Activated T-helper 9 cell treated with anti-CD3 and anti-CD28 coated beads, Interleukin-2, amount 50 U/mL, for 16 hours (primary cell): Measurements from ENCODE around the gene DOCK3.
A peak's percentile ranks its signal among the peaks of the same experiment; 100 is the strongest.
"Not testable (repeated sequence)": the region's sequence is repeated elsewhere in the genome, so short reads cannot be mapped to it uniquely, and the experiment has no call there.

Source experiments
- DNase-seq: peaks from one replicate; pipeline ENCODE4 v3.0.0-alpha.2; 2020; ENCODE audit warnings: low read depth

Gene DOCK3

GRCh38 chr3:51386852-51387229 is 712.1 kb downstream of the DOCK3 start:
- DNase-seq, result no peak

GRCh38 chr3:51387281-51387680 is 712.6 kb downstream of the DOCK3 start:
- not testable (repeated sequence) for DNase-seq

GRCh38 chr3:51388286-51389029 is 713.7 kb downstream of the DOCK3 start:
- no peak for DNase-seq

- peak; percentile 45 for DNase-seq
Observed at GRCh38 chr3:51389423-51390183, 714.9 kb downstream of the DOCK3 start.

GRCh38 chr3:51390246-51391074 is 715.7 kb downstream of the DOCK3 start:
- DNase-seq, result no peak

GRCh38 chr3:51391075-51391565 is 716.4 kb downstream of the DOCK3 start, which contains the start of gene RBM15B:
TSS of gene RBM15B (plus strand) at chr3:51391285. CDS start at chr3:51391400, 115 bp downstream.
- peak; percentile 98 for DNase-seq

- DNase-seq, result peak; percentile 38
Observed at GRCh38 chr3:51391566-51392354, 717.0 kb downstream of the DOCK3 start.

GRCh38 chr3:51392355-51393133 is 717.8 kb downstream of the DOCK3 start:
- no peak for DNase-seq

- DNase-seq, result no peak
Observed at GRCh38 chr3:51393134-51393495, 718.4 kb downstream of the DOCK3 start.

GRCh38 chr3:51393564-51393963 is 718.8 kb downstream of the DOCK3 start:
- no peak for DNase-seq

- no peak for DNase-seq
Observed at GRCh38 chr3:51394541-51394940, 719.8 kb downstream of the DOCK3 start.

GRCh38 chr3:51395493-51396213 is 720.9 kb downstream of the DOCK3 start:
- DNase-seq, result no peak

GRCh38 chr3:51396401-51396800 is 721.7 kb downstream of the DOCK3 start:
- no peak for DNase-seq

GRCh38 chr3:51397392-51397791 is 722.7 kb downstream of the DOCK3 start:
- no peak for DNase-seq

- no peak for DNase-seq
Observed at GRCh38 chr3:51398595-51399310, 724.0 kb downstream of the DOCK3 start.

GRCh38 chr3:51400166-51400565 is 725.4 kb downstream of the DOCK3 start:
- DNase-seq, result no peak

- no peak for DNase-seq
Observed at GRCh38 chr3:51401735-51402134, 727.0 kb downstream of the DOCK3 start.

- no peak for DNase-seq
Observed at GRCh38 chr3:51403675-51404074, 728.9 kb downstream of the DOCK3 start.

- DNase-seq, result no peak
Observed at GRCh38 chr3:51408021-51408420, 733.3 kb downstream of the DOCK3 start.
